ENCODE data around the gene GAP43.
A peak's percentile ranks its signal among the peaks of the same experiment; 100 is the strongest.

Gene GAP43

GRCh38 chr3:115662356-115662755 lies 39.0 kb downstream of the GAP43 start:
- DNase-seq (ENCODE audit: low spot score): no peak

GRCh38 chr3:115663414-115663813 lies 40.1 kb downstream of the GAP43 start:
- no peak for DNase-seq (ENCODE audit: low spot score)

- no peak for DNase-seq (ENCODE audit: low spot score)
Observed at GRCh38 chr3:115666081-115666480, 42.8 kb downstream of the GAP43 start.

- no peak for DNase-seq (ENCODE audit: low spot score)
Observed at GRCh38 chr3:115666920-115667737, 43.8 kb downstream of the GAP43 start.

GRCh38 chr3:115667738-115668065 lies 44.4 kb downstream of the GAP43 start:
- DNase-seq (ENCODE audit: low spot score): no peak

GRCh38 chr3:115670911-115671310 lies 47.6 kb downstream of the GAP43 start:
- DNase-seq (ENCODE audit: low spot score): no peak

- DNase-seq (ENCODE audit: low spot score): no peak
Observed at GRCh38 chr3:115671761-115672455, 48.6 kb downstream of the GAP43 start.

GRCh38 chr3:115673881-115674280 lies 50.6 kb downstream of the GAP43 start:
- no peak for DNase-seq (ENCODE audit: low spot score)

GRCh38 chr3:115676336-115676735 lies 53.0 kb downstream of the GAP43 start:
- DNase-seq (ENCODE audit: low spot score): no peak

- no peak for DNase-seq (ENCODE audit: low spot score)
Observed at GRCh38 chr3:115680803-115681345, 57.6 kb downstream of the GAP43 start.

GRCh38 chr3:115681736-115682135 lies 58.4 kb downstream of the GAP43 start:
- DNase-seq (ENCODE audit: low spot score): no peak

GRCh38 chr3:115683305-115683704 lies 60.0 kb downstream of the GAP43 start:
- no peak for DNase-seq (ENCODE audit: low spot score)

- no peak for DNase-seq (ENCODE audit: low spot score)
Observed at GRCh38 chr3:115683773-115684172, 60.5 kb downstream of the GAP43 start.

GRCh38 chr3:115685097-115685496 lies 61.8 kb downstream of the GAP43 start:
- no peak for DNase-seq (ENCODE audit: low spot score)

- no peak for DNase-seq (ENCODE audit: low spot score)
Observed at GRCh38 chr3:115687721-115688120, 64.4 kb downstream of the GAP43 start.

- DNase-seq (ENCODE audit: low spot score): no peak
Observed at GRCh38 chr3:115688418-115688817, 65.1 kb downstream of the GAP43 start.

- DNase-seq (ENCODE audit: low spot score): no peak
Observed at GRCh38 chr3:115689928-115690327, 66.6 kb downstream of the GAP43 start.

GRCh38 chr3:115691964-115692363 lies 68.7 kb downstream of the GAP43 start:
- no peak for DNase-seq (ENCODE audit: low spot score)

GRCh38 chr3:115692887-115693524 lies 69.7 kb downstream of the GAP43 start:
- DNase-seq (ENCODE audit: low spot score): peak; percentile 70

- no peak for DNase-seq (ENCODE audit: low spot score)
Observed at GRCh38 chr3:115693868-115694267, 70.6 kb downstream of the GAP43 start.

GRCh38 chr3:115695090-115695489 lies 71.8 kb downstream of the GAP43 start:
- DNase-seq (ENCODE audit: low spot score): no peak

GRCh38 chr3:115697263-115698053 lies 74.1 kb downstream of the GAP43 start:
- no peak for DNase-seq (ENCODE audit: low spot score)
